ENCODE data around the gene RNH1. TPM values are rescaled to one million over a fixed set of nuclear protein-coding genes. Genes with fewer than 3 reads are reported as not detected.

The RNH1 gene
- total RNA-seq, 2 donors from 2014 or later, result 42.7 to 43.2 TPM

DNA sequence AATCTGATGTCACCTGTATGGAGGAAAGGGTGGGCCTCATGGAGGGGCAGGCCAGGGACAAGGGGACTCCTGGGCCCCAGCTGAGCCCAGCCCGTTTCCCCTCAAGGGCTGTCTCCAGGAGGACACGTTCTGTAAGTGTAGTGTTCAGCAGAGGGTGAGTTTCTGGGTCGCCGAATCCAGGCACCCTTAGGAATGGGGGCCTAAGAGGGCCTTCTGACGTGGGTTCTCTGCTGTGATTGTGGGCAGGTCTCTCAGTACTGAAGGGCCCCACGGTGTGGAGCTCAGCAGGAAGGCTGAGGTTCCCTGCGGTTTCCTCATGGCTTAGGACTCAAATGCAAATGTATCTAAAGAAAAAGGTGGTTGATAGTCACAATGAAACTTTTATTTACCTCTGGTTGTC lies 50.5 kb downstream of the RNH1 start:
- Histone ChIP-seq H3K27me3 (ENCODE audit: control insufficient read depth, insufficient read depth, low read length, poor library complexity, severe bottlenecking) (no peaks in the 10 kb centered on the region), H3K9ac (ENCODE audit: extremely low read depth, low read length, poor library complexity, severe bottlenecking) (no peak overlapping the region), H3K27ac (ENCODE audit: low read depth, low read length) (no peak overlapping the region), H3K9me3 (ENCODE audit: control insufficient read depth, low read length) (no peaks in the 10 kb centered on the region), H3K4me1 (ENCODE audit: control insufficient read depth, insufficient read depth, low read length) (peaks cover under 1% of the 10 kb centered on the region), H3K4me3 (ENCODE audit: low read length) (no peak overlapping the region), H3K36me3 (ENCODE audit: control insufficient read depth, insufficient read depth, low read length) (peaks cover 52% of the 10 kb centered on the region)
- Mint-ChIP-seq H3K27ac (peak overlapping the region; percentile 40), H3K4me3 (no peak overlapping the region), H3K4me1 (peaks cover 1% of the 10 kb centered on the region), H3K9me3 (no peaks in the 10 kb centered on the region), H3K27me3 (ENCODE audit: insufficient read depth) (no peaks in the 10 kb centered on the region), H3K36me3 (ENCODE audit: low read depth) (peaks cover 45% of the 10 kb centered on the region)
- DNase-seq, result no peak
- 82 to 86% methylated on average over 7 of the region's 7 CpGs for WGBS, 2 experiments (ENCODE audit: insufficient coverage in 1 of 2, insufficient read length in 1 of 2)
- TF ChIP-seq, protein P1, sequence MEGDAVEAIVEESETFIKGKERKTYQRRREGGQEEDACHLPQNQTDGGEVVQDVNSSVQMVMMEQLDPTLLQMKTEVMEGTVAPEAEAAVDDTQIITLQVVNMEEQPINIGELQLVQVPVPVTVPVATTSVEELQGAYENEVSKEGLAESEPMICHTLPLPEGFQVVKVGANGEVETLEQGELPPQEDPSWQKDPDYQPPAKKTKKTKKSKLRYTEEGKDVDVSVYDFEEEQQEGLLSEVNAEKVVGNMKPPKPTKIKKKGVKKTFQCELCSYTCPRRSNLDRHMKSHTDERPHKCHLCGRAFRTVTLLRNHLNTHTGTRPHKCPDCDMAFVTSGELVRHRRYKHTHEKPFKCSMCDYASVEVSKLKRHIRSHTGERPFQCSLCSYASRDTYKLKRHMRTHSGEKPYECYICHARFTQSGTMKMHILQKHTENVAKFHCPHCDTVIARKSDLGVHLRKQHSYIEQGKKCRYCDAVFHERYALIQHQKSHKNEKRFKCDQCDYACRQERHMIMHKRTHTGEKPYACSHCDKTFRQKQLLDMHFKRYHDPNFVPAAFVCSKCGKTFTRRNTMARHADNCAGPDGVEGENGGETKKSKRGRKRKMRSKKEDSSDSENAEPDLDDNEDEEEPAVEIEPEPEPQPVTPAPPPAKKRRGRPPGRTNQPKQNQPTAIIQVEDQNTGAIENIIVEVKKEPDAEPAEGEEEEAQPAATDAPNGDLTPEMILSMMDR (conservative IDR thresholded peaks at IDR 0.05), result no peak

DNA sequence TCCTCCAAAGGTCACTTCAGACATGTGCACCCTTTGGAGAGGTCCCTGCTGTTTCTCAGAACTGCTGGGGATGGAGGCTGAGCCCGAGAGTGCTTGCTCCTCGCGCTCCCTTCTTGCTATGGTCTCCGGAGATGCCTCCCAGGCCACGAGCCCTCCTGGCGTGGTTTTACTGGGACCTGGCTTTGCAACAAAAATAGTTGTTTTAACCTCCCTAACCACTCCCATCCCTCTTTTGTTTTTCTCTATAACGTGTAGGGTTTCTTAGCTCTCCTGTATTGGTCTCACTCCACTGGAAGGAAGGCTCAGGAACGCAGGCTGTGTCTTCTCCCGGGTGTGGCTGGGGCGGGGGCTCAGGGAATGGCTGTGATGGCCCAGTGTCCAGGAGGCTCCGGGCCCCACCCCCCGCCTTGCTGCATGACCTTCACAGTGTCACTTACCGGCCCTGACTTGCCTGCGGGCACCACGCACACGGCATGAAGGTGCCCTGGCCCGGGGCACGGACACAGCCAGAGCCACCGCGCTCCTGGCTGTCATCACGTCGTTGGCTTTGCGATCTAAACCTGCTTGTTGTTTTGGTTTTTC lies 51.4 kb downstream of the RNH1 start:
- Mint-ChIP-seq H3K4me1 (peaks cover 7% of the 10 kb centered on the region), H3K27ac (no peak overlapping the region)

DNA sequence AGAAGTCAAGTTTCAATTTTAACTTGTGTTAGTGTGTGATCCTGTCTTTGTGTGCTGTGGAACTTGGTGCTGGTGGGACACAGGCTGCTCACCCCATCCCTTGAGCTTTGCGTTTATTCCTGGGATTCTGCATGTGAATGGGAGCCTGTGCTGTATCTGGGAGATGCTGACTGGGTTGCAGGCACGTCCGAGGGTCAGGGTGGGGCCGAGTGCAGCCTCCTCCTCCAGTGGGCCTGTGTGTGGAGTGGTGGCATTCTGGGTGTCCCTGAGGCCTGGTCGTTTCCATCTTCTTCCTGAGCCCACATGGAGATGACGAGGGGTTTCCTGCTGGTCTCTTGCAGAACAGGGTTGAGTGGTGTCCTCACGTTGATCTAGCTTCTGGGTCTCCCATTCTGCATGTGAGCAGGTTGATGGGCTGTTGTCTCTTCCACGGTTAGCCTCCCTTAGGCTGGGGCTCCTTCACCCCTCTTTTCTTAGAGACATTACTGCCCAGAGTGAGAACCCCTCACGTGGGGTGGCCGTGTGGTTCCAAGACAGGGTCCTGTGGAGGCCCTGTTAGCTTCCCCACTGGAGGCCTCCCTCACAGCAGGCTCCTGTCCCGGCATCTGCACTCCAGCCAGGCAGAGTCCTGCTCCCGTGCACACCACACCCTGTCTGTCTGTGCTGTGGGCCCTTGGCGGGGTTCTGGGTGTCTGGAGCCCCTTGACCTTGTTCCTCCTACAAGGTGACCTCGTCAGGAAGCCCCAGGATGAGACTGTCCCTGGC lies 52.1 kb downstream of the RNH1 start:
- Histone ChIP-seq H3K27ac (ENCODE audit: low read depth, low read length) (no peak overlapping the region), H3K4me3 (ENCODE audit: low read length) (no peak overlapping the region), H3K36me3 (ENCODE audit: control insufficient read depth, insufficient read depth, low read length) (peaks cover 44% of the 10 kb centered on the region), H3K9ac (ENCODE audit: extremely low read depth, low read length, poor library complexity, severe bottlenecking) (no peak overlapping the region), H3K27me3 (ENCODE audit: control insufficient read depth, insufficient read depth, low read length, poor library complexity, severe bottlenecking) (no peaks in the 10 kb centered on the region), H3K4me1 (ENCODE audit: control insufficient read depth, insufficient read depth, low read length) (peaks cover 4% of the 10 kb centered on the region), H3K9me3 (ENCODE audit: control insufficient read depth, low read length) (no peaks in the 10 kb centered on the region)
- H3K27ac Mint-ChIP-seq, result peak overlapping the region; percentile 44
- DNase-seq, result no peak
- no peak overlapping the region for H3K4me3 Mint-ChIP-seq
- no peaks in the 10 kb centered on the region for H3K27me3 Mint-ChIP-seq (ENCODE audit: insufficient read depth)
- WGBS, 2 experiments (ENCODE audit: insufficient coverage in 1 of 2, insufficient read length in 1 of 2), result 79 to 81% methylated on average over 12 to 14 of the region's 14 CpGs
- peaks cover 7% of the 10 kb centered on the region for H3K4me1 Mint-ChIP-seq
- TF ChIP-seq, protein P1 (conservative IDR thresholded peaks at IDR 0.05), result no peak
- H3K9me3 Mint-ChIP-seq, result no peaks in the 10 kb centered on the region
- peaks cover 36% of the 10 kb centered on the region for H3K36me3 Mint-ChIP-seq (ENCODE audit: low read depth)

More for the DNA sequence above, 51.4 kb downstream of the RNH1 start:
- H3K4me1 ChIP-seq (ENCODE audit: control insufficient read depth, insufficient read depth, low read length), result peaks cover 4% of the 10 kb centered on the region
- DNase-seq, result no peak
- 90 to 92% methylated on average over 15 to 23 of the region's 23 CpGs for WGBS, 2 experiments (ENCODE audit: insufficient coverage in 1 of 2, insufficient read length in 1 of 2)
- no peak overlapping the region for H3K9ac ChIP-seq (ENCODE audit: extremely low read depth, low read length, poor library complexity, severe bottlenecking)
- Mint-ChIP-seq H3K27me3 (ENCODE audit: insufficient read depth) (no peaks in the 10 kb centered on the region), H3K36me3 (ENCODE audit: low read depth) (peaks cover 41% of the 10 kb centered on the region), H3K4me3 (no peak overlapping the region), H3K9me3 (no peaks in the 10 kb centered on the region)
- TF ChIP-seq, protein P1 (conservative IDR thresholded peaks at IDR 0.05), result no peak
- no peaks in the 10 kb centered on the region for H3K27me3 ChIP-seq (ENCODE audit: control insufficient read depth, insufficient read depth, low read length, poor library complexity, severe bottlenecking)
- H3K4me3 ChIP-seq (ENCODE audit: low read length), result no peak overlapping the region
- H3K27ac ChIP-seq (ENCODE audit: low read depth, low read length), result no peak overlapping the region
- H3K36me3 ChIP-seq (ENCODE audit: control insufficient read depth, insufficient read depth, low read length), result peaks cover 51% of the 10 kb centered on the region
- H3K9me3 ChIP-seq (ENCODE audit: control insufficient read depth, low read length), result no peaks in the 10 kb centered on the region

Measured in endodermal cell (in vitro differentiated cells).